GM12878 (cell line): ENCODE measurements around the gene SNX10. TPM values are rescaled to one million over a fixed set of nuclear protein-coding genes. Genes with fewer than 3 reads are reported as not detected.

Experiments
- CBX3 ChIP-seq: fragments of 200-600 bp; sonication (generic); IDR thresholded peaks from 2 replicates; pipeline ENCODE4 v1.6.1; 2016; ENCODE audit warnings: low read depth, borderline replicate concordance
- CTCF ChIP-seq, 3 experiments: IDR thresholded peaks in 2 of 3; conservative IDR thresholded peaks in 1 of 3; 2 replicates each; pipeline ENCODE4 v1.5.1; 2011; ENCODE audit warnings: low read depth in 3 of 3, low read length in 3 of 3, mild to moderate bottlenecking in 3 of 3, control low read depth in 2 of 3, moderate library complexity in 2 of 3, inconsistent platforms in 1 of 3, mixed read lengths in 1 of 3; ENCODE audit not compliant: control insufficient read depth in 2 of 3, insufficient read depth in 1 of 3; ENCODE audit errors: extremely low read depth in 1 of 3
- CUX1 ChIP-seq: IDR thresholded peaks from 2 replicates; pipeline ENCODE4 v1.6.1; 2012; ENCODE audit warnings: improper control_type of control experiment, low read depth, low read length; ENCODE audit not compliant: insufficient replicate concordance
- E4F1 ChIP-seq: fragments of 450-650 bp; IDR thresholded peaks from 2 replicates; pipeline ENCODE4 v1.6.1; 2018; ENCODE audit warnings: borderline replicate concordance, mild to moderate bottlenecking; ENCODE audit not compliant: partially characterized antibody
- HDAC2 ChIP-seq: fragments of 200-600 bp; sonication (generic); IDR thresholded peaks from 2 replicates; pipeline ENCODE4 v1.6.1; 2017
- HDAC6 ChIP-seq: fragments of 200-600 bp; sonication (generic); IDR thresholded peaks from one replicate; pipeline ENCODE4 v1.8.0; 2017; ENCODE audit warnings: antibody characterized with exemption; ENCODE audit not compliant: unreplicated experiment
- MEF2A ChIP-seq: IDR thresholded peaks from 2 replicates; pipeline ENCODE4 v1.6.1; 2011; ENCODE audit warnings: low read depth, mild to moderate bottlenecking, low read length, moderate library complexity; ENCODE audit not compliant: insufficient read depth
- MTA2 ChIP-seq: fragments of 450-650 bp; IDR thresholded peaks from 2 replicates; pipeline ENCODE4 v1.6.1; 2016; ENCODE audit warnings: low read depth, mild to moderate bottlenecking, moderate library complexity
- MXI1 ChIP-seq: fragments of 150-350 bp; IDR thresholded peaks from 2 replicates; pipeline ENCODE4 v1.6.1; 2011; ENCODE audit warnings: low read depth, mild to moderate bottlenecking, inconsistent platforms, low read length, improper control_type of control experiment
- NFYB ChIP-seq: IDR thresholded peaks from 2 replicates; pipeline ENCODE4 v1.6.1; 2011; ENCODE audit warnings: low read depth, mild to moderate bottlenecking, low read length, improper control_type of control experiment, moderate library complexity; ENCODE audit not compliant: insufficient read depth
- PAX5 ChIP-seq: IDR thresholded peaks from 2 replicates; pipeline ENCODE4 v1.6.1; 2011; ENCODE audit warnings: low read depth, low read length, borderline replicate concordance
- SMARCA5 ChIP-seq: fragments of 450-650 bp; IDR thresholded peaks from 2 replicates; pipeline ENCODE4 v1.6.1; 2017; ENCODE audit warnings: mild to moderate bottlenecking
- SP1 ChIP-seq: IDR thresholded peaks from one replicate; pipeline ENCODE4 v1.6.1; 2011; ENCODE audit warnings: low read depth, low read length
- WRNIP1 ChIP-seq: IDR thresholded peaks from 2 replicates; pipeline ENCODE4 v1.6.1; 2011; ENCODE audit warnings: low read depth, low read length, improper control_type of control experiment, borderline replicate concordance
- ZBTB11 ChIP-seq: fragments of 450-650 bp; formaldehyde crosslinking; IDR thresholded peaks from 2 replicates; pipeline ENCODE4 v1.5.0; 2022; ENCODE audit warnings: mild to moderate bottlenecking, missing genetic modification characterization
- ZNF384 ChIP-seq: IDR thresholded peaks from 2 replicates; pipeline ENCODE4 v1.6.1; 2012; ENCODE audit warnings: low read depth, mild to moderate bottlenecking, low read length, improper control_type of control experiment, borderline replicate concordance
- polyA plus RNA-seq, 11 experiments: library from polyadenylated mRNA; depleted of rRNA in 4 of 11; unstranded in 6 of 11; stranded (reverse) in 5 of 11; fragments of >200 nt; fragmentation: Nextera tagmentation in 4 of 11; fragmentation: Illumina TruSeq in 1 of 11; extraction: Ambion mirVana in 4 of 11; extraction: Trizol in 1 of 11; gene quantifications; 1 replicate in 1 of 11; 2 replicates in 10 of 11; pipeline versions ENCODE4 v1.2.1 to v1.2.3, GENCODE V29; 2011 to 2016; ENCODE audit warnings: inconsistent platforms in 2 of 11, missing spikeins in 2 of 11, low read depth in 1 of 11
- total RNA-seq, 4 experiments: library from RNA; depleted of rRNA in 3 of 4; stranded (reverse); fragments of >200 nt in 3 of 4; fragmentation: Illumina TruSeq in 1 of 4; extraction: Trizol in 1 of 4; gene quantifications; 2 replicates each; pipeline versions ENCODE4 v1.2.1 to v1.2.3, GENCODE V29; 2013 to 2021

The SNX10 gene
- total and polyA plus RNA-seq, 10 of the 15 experiments (the other 5 are each of a cell fraction or from before 2014, with no cell fraction given) = 22.0 to 56.2 (median 30.1) TPM

- TF ChIP-seq HDAC6 = no peak
- TF ChIP-seq MEF2A = peak; percentile 63; the same call in 1 of the 2 replicates
- TF ChIP-seq HDAC2 = no peak
- TF ChIP-seq ZNF384 = peak; percentile 67
- peak; percentile 24; the same call in 1 of the 2 replicates for TF ChIP-seq MXI1
- TF ChIP-seq WRNIP1 = no peak
- TF ChIP-seq NFYB = no peak
- no peak for TF ChIP-seq CTCF (IDR thresholded peaks at IDR 0.05 in 2 of 3, conservative IDR thresholded peaks at IDR 0.05 in 1 of 3; ENCODE audit: control insufficient read depth in 2 of 3, extremely low read depth in 1 of 3, insufficient read depth in 1 of 3, low read depth in 3 of 3, low read length in 3 of 3)
- no peak for TF ChIP-seq CUX1
- TF ChIP-seq ZBTB11 = no peak
- peak; percentile 41; the same call in 1 of the 2 replicates for TF ChIP-seq PAX5
- no peak for TF ChIP-seq E4F1
- TF ChIP-seq MTA2 = peak; percentile 84
- no peak for TF ChIP-seq CBX3
- TF ChIP-seq SMARCA5 = peak; percentile 94
- TF ChIP-seq SP1 = peak; percentile 43
These were observed 107.3 kb downstream of the SNX10 start (continued) for GRCh38 chr7:26398756-26399509.
